Kidney (tissue), 14 donors: ENCODE data around the gene MPI. TPM values are rescaled to one million over a fixed set of nuclear protein-coding genes. Genes with fewer than 3 reads are reported as not detected.
"Not testable (repeated sequence)": the region's sequence is repeated elsewhere in the genome, so short reads cannot be mapped to it uniquely, and the experiment has no call there.

Experiments used
- DNase-seq, 5 donors: peaks; one replicate each; pipeline ENCODE4 v3.0.0-alpha.2; 2013 to 2020
- FAIRE-seq: peaks from 2 replicates; lab custom pipeline; 2012; peaks lifted over from hg19 to GRCh38; lab: Jason Lieb, UNC
- H3K27ac ChIP-seq, 2 donors: one replicate each; pipeline ENCODE4 v1.7.0; 2013; ENCODE audit warnings: low read depth in 2 of 2, low read length in 2 of 2, inconsistent platforms in 1 of 2
- H3K27me3 ChIP-seq: one replicate; pipeline ENCODE4 v1.7.1; 2013; ENCODE audit warnings: low read length, inconsistent platforms; ENCODE audit not compliant: control insufficient read depth, insufficient read depth
- H3K36me3 ChIP-seq, 3 donors: one replicate each; pipeline versions ENCODE4 v1.7.0 to v1.7.1; 2013; ENCODE audit warnings: low read length in 3 of 3, control low read depth in 1 of 3, inconsistent platforms in 1 of 3; ENCODE audit not compliant: insufficient read depth in 3 of 3, control insufficient read depth in 2 of 3
- H3K4me1 ChIP-seq, 3 donors: one replicate each; pipeline versions ENCODE4 v1.7.0 to v1.7.1; 2013; ENCODE audit warnings: low read length in 3 of 3, inconsistent platforms in 1 of 3, low read depth in 1 of 3; ENCODE audit not compliant: control insufficient read depth in 2 of 3, insufficient read depth in 2 of 3
- H3K4me3 ChIP-seq, 3 donors: one replicate each; pipeline versions ENCODE4 v1.7.0 to v1.8.1; 2013; ENCODE audit warnings: low read length in 3 of 3, control low read depth in 1 of 3, inconsistent platforms in 1 of 3
- H3K9ac ChIP-seq, 3 donors: one replicate each; pipeline versions ENCODE4 v1.7.0 to v1.7.1; 2013; ENCODE audit warnings: low read length in 3 of 3, control low read depth in 1 of 3, inconsistent platforms in 1 of 3
- H3K9me3 ChIP-seq, 3 donors: one replicate each; pipeline versions ENCODE4 v1.7.0 to v1.7.1; 2013; ENCODE audit warnings: low read length in 3 of 3, control low read depth in 1 of 3, inconsistent platforms in 1 of 3; ENCODE audit not compliant: control insufficient read depth in 2 of 3, insufficient read depth in 1 of 3
- intact Hi-C: fragments of 100-400 bp; cut with DNase I; formaldehyde crosslinking; loops from one replicate; pipeline ENCODE4 v1.11.1; 2022
- polyA plus RNA-seq: library from polyadenylated mRNA; stranded (reverse); fragments of 350-450 nt; fragmentation: Illumina TruSeq; extraction: RNeasy Lipid Tissue Mini Kit (QIAGEN cat#74804); gene quantifications from one replicate; pipeline ENCODE4 v1.2.3, GENCODE V29; 2014; ENCODE audit warnings: low read depth, low replicate concordance; ENCODE audit not compliant: insufficient read depth
- total RNA-seq: library from RNA; stranded (reverse); fragmentation: NEBNext Ultra II Directional; extraction: Animal tissue kit (Norgen Biotek cat#: 25700); gene quantifications from one replicate; pipeline ENCODE4 v1.2.1, GENCODE V29; 2021
- TF ChIP-seq, protein P1 (sequence below): IDR thresholded peaks from 3 replicates; pipeline ENCODE4 v1.5.1; 2012; ENCODE audit warnings: mild to moderate bottlenecking, moderate library complexity, borderline replicate concordance; ENCODE audit not compliant: insufficient read depth; ENCODE audit errors: extremely low read depth
- donor health status: control.
- donor health status: control.
- donor health status: control.
- donor health status: control.
- donor health status: control.
- donor health status: DM: yes; HTN: yes; CAD: no.
- donor health status: Normal renal cell carcinoma (clear cell type).

MPI gene
- total and polyA plus RNA-seq, 2 donors from 2014 or later: 33.7 to 52.0 TPM

DNA sequence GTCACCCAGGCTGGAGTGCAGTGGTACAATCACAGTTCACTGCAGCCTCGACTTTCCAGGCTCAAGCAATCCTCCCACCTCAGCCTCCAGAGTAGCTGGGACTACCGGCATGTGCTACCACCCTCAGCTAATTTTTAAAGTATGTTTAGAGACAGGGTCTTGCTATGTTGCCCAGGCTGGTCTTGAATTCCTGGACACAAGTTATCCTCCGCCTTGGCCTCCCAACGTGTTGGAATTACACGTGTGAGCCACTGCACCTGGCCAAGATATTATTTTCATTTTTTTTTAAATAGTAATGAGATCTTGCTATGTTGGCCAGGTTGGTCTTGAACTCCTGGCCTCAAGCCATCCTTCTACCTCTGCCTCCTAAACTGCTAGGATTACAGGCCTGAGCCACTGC, 4.4 kb upstream of the MPI start:
- no peak overlapping the region for H3K4me3 ChIP-seq
- H3K9me3 ChIP-seq: peaks cover 0 to 3% (median 0%) of the 10 kb centered on the region in 3 donors
- TF ChIP-seq, protein P1, sequence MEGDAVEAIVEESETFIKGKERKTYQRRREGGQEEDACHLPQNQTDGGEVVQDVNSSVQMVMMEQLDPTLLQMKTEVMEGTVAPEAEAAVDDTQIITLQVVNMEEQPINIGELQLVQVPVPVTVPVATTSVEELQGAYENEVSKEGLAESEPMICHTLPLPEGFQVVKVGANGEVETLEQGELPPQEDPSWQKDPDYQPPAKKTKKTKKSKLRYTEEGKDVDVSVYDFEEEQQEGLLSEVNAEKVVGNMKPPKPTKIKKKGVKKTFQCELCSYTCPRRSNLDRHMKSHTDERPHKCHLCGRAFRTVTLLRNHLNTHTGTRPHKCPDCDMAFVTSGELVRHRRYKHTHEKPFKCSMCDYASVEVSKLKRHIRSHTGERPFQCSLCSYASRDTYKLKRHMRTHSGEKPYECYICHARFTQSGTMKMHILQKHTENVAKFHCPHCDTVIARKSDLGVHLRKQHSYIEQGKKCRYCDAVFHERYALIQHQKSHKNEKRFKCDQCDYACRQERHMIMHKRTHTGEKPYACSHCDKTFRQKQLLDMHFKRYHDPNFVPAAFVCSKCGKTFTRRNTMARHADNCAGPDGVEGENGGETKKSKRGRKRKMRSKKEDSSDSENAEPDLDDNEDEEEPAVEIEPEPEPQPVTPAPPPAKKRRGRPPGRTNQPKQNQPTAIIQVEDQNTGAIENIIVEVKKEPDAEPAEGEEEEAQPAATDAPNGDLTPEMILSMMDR: no peak
- no peak for FAIRE-seq
- no peak for DNase-seq
- H3K27me3 ChIP-seq: no peaks in the 10 kb centered on the region
- no peak overlapping the region for H3K27ac ChIP-seq
- no peaks in the 10 kb centered on the region for H3K36me3 ChIP-seq
- intact Hi-C loops: no loop called here
- no peak overlapping the region for H3K9ac ChIP-seq
- peaks cover 4 to 8% (median 5%) of the 10 kb centered on the region in 3 donors for H3K4me1 ChIP-seq

DNA sequence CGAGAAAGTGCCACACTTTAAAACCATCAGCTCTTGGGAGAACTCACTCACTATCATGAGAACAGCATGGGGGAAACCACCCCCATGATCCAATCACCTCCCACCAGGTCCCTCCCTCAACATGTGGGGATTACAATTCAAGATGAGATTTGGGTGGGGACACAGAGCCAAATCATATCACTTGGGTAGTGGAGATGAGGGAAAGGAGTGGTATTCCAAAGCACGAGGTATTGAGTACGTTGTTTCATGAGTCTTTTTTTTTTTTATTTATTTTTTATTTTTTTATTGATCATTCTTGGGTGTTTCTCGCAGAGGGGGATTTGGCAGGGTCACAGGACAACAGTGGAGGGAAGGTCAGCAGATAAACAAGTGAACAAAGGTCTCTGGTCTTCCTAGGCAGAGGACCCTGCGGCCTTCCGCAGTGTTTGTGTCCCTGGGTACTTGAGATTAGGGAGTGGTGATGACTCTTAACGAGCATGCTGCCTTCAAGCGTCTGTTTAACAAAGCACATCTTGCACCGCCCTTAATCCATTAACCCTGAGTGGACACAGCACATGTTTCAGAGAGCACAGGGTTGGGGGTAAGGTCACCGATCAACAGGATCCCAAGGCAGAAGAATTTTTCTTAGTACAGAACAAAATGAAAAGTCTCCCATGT, 2.2 kb upstream of the MPI start:
- H3K27me3 ChIP-seq, intact Hi-C loops, H3K27ac ChIP-seq, H3K36me3 ChIP-seq, H3K4me3 ChIP-seq, H3K9ac ChIP-seq, FAIRE-seq, DNase-seq, H3K9me3 ChIP-seq: not testable (repeated sequence)
- H3K4me1 ChIP-seq: peaks cover 4 to 12% (median 5%) of the 10 kb centered on the region in 3 donors

DNA sequence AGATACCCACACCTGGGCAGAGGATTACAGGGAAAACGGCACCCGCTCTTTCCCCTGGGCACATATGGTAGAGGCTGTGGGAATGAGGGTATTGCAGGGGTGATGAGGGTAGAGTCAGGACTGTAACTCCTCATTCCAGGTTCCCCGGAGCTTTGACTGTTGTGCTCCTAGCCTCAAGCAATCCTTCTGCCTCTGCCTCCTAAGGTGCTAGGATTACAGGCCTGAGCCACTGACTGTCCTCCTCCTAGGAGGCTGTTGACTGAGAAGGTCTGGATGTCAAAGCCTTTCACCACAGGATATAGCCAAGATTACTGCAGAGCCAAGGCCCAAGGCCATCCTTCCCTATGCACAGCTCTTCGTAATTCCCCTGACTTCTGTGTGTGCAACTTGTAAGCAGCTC, 1.1 kb upstream of the MPI start:
- intact Hi-C loops: no loop called here
- FAIRE-seq: no peak

GRCh38 chr15:74889390-74889882, 406 bp upstream of the MPI start:
- H3K9me3 ChIP-seq: no peaks in the 10 kb centered on the region
- TF ChIP-seq, protein P1: no peak
- H3K27me3 ChIP-seq: no peaks in the 10 kb centered on the region
- peak in 3 of 5 donors; percentile 57 to 71 (median 64) for DNase-seq
- no peak overlapping the region for H3K27ac ChIP-seq
- FAIRE-seq: no peak
- peaks cover 0 to 6% (median 3%) of the 10 kb centered on the region in 3 donors for H3K36me3 ChIP-seq
- H3K9ac ChIP-seq: peak overlapping the region; percentile 34 to 93 (median 71)
- peaks cover 4 to 12% (median 5%) of the 10 kb centered on the region in 3 donors for H3K4me1 ChIP-seq
- intact Hi-C loops: no loop called here
- H3K4me3 ChIP-seq: peak overlapping the region; percentile 88 to 98 (median 91)

More for the DNA sequence above, 1.1 kb upstream of the MPI start:
- DNase-seq: no peak
- H3K9ac ChIP-seq: no peak overlapping the region
- H3K27me3 ChIP-seq: no peaks in the 10 kb centered on the region
- H3K4me1 ChIP-seq: peaks cover 4 to 12% (median 5%) of the 10 kb centered on the region in 3 donors
- TF ChIP-seq, protein P1: no peak
- peaks cover 0 to 6% (median 3%) of the 10 kb centered on the region in 3 donors for H3K36me3 ChIP-seq
- H3K9me3 ChIP-seq: no peaks in the 10 kb centered on the region
- H3K27ac ChIP-seq: no peak overlapping the region
- H3K4me3 ChIP-seq: no peak overlapping the region
